Measurements from ENCODE around the gene EMC8. TPM values are rescaled to one million over a fixed set of nuclear protein-coding genes. Genes with fewer than 3 reads are reported as not detected.

The EMC8 gene
- total RNA-seq, 1 donor from 2014 or later = 27.4 TPM

GRCh38 chr16:85823328-85823920 lies 24.1 kb upstream of the EMC8 start:
- Mint-ChIP-seq H3K27me3 (ENCODE audit: low read depth) (peaks cover 26% of the 10 kb centered on the region), H3K4me3 (ENCODE audit: unreplicated experiment) (no peak overlapping the region), H3K9me3 (ENCODE audit: low read depth) (no peaks in the 10 kb centered on the region), H3K4me1 (ENCODE audit: low read depth) (no peaks in the 10 kb centered on the region), H3K27ac (ENCODE audit: unreplicated experiment) (no peak overlapping the region), H3K36me3 (ENCODE audit: low read depth) (no peaks in the 10 kb centered on the region)
- no peak for DNase-seq (ENCODE audit: low spot score)
- TF ChIP-seq CTCF (IDR thresholded peaks at IDR 0.05) = no peak

DNA sequence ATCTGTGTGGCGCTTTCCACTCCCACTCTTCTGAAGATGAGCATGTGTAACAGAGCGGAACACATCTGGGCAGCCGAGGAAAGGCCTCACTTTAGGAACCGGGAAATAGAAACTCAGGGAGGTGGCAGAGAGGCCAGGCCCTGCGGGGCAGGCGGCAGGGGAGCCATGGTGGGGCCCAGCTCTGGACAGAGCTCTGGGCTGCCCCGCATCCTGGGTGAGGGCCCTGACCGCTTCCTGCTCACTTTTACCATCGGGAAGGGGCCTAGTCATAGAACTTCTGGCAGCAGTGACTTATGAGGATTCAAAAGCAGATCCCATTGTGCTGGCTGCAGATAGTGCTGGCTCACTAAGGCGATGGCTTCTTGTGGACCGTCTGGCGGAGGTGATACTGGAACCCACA lies 22.8 kb upstream of the EMC8 start:
- Mint-ChIP-seq H3K4me1 (ENCODE audit: low read depth) (no peaks in the 10 kb centered on the region), H3K27me3 (ENCODE audit: low read depth) (peaks cover 25% of the 10 kb centered on the region), H3K27ac (ENCODE audit: unreplicated experiment) (no peak overlapping the region), H3K9me3 (ENCODE audit: low read depth) (no peaks in the 10 kb centered on the region), H3K4me3 (ENCODE audit: unreplicated experiment) (no peak overlapping the region), H3K36me3 (ENCODE audit: low read depth) (no peaks in the 10 kb centered on the region)
- DNase-seq (ENCODE audit: low spot score) = peak; percentile 36
- TF ChIP-seq CTCF (IDR thresholded peaks at IDR 0.05) = no peak

- TF ChIP-seq CTCF (IDR thresholded peaks at IDR 0.05) = peak; percentile 97
- peak; percentile 67 for DNase-seq (ENCODE audit: low spot score)
- no peaks in the 10 kb centered on the region for H3K4me1 Mint-ChIP-seq (ENCODE audit: low read depth)
- peaks cover 19% of the 10 kb centered on the region for H3K27me3 Mint-ChIP-seq (ENCODE audit: low read depth)
- H3K4me3 Mint-ChIP-seq (ENCODE audit: unreplicated experiment) = no peak overlapping the region
- no peak overlapping the region for H3K27ac Mint-ChIP-seq (ENCODE audit: unreplicated experiment)
- H3K36me3 Mint-ChIP-seq (ENCODE audit: low read depth) = no peaks in the 10 kb centered on the region
- no peaks in the 10 kb centered on the region for H3K9me3 Mint-ChIP-seq (ENCODE audit: low read depth)
Measured at GRCh38 chr16:85821390-85822135, 22.2 kb upstream of the EMC8 start.

- Mint-ChIP-seq H3K27me3 (ENCODE audit: low read depth) (peaks cover 15% of the 10 kb centered on the region), H3K36me3 (ENCODE audit: low read depth) (no peaks in the 10 kb centered on the region), H3K9me3 (ENCODE audit: low read depth) (no peaks in the 10 kb centered on the region), H3K27ac (ENCODE audit: unreplicated experiment) (no peak overlapping the region), H3K4me3 (ENCODE audit: unreplicated experiment) (no peak overlapping the region), H3K4me1 (ENCODE audit: low read depth) (no peaks in the 10 kb centered on the region)
- TF ChIP-seq CTCF (IDR thresholded peaks at IDR 0.05) = no peak
- DNase-seq (ENCODE audit: low spot score) = peak; percentile 22
Measured at GRCh38 chr16:85820604-85821372, 21.4 kb upstream of the EMC8 start.

DNA sequence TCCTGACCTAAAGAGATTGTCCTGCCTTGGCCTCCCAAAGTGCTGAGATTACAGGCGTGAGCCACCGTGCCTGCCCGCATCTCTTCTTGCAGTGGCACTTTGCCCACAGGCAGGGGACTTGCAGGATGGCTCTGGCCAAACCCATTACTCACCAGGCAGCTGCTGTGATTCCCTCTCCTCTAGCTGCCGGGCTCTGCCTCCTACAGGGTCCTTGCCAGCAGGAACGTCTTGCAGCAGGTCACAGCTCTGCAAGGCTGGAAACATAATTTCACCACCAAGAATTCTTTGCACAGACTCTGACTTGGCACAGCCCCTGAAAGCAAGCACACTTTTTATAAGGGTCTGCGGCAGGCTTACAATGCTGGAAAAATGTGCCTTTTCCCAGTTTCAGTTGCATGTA lies 20.4 kb upstream of the EMC8 start:
- no peak for TF ChIP-seq CTCF (IDR thresholded peaks at IDR 0.05)
- Mint-ChIP-seq H3K4me3 (ENCODE audit: unreplicated experiment) (no peak overlapping the region), H3K36me3 (ENCODE audit: low read depth) (no peaks in the 10 kb centered on the region), H3K27me3 (ENCODE audit: low read depth) (peaks cover 19% of the 10 kb centered on the region), H3K4me1 (ENCODE audit: low read depth) (no peaks in the 10 kb centered on the region), H3K9me3 (ENCODE audit: low read depth) (no peaks in the 10 kb centered on the region), H3K27ac (ENCODE audit: unreplicated experiment) (no peak overlapping the region)
- DNase-seq (ENCODE audit: low spot score) = peak; percentile 63

All from chondrocyte (in vitro differentiated cells).